H9 (cell line): ENCODE measurements around the gene VPS41. TPM values are rescaled to one million over a fixed set of nuclear protein-coding genes. Genes with fewer than 3 reads are reported as not detected.

Source experiments
- DNase-seq: peaks from one replicate; pipeline ENCODE4 v3.0.0-alpha.2; 2017
- H2AFZ ChIP-seq: one replicate; pipeline ENCODE4 v1.6.1; 2013; ENCODE audit warnings: mild to moderate bottlenecking, low read length, control low read depth, moderate library complexity
- H2AK5ac ChIP-seq: 2 replicates; pipeline ENCODE4 v1.6.1; 2013; ENCODE audit warnings: low read length, control low read depth, mixed read lengths; ENCODE audit not compliant: insufficient read length
- H2BK120ac ChIP-seq: one replicate; pipeline ENCODE4 v1.6.1; 2013; ENCODE audit warnings: low read depth, mild to moderate bottlenecking, low read length, control low read depth, inconsistent platforms; ENCODE audit not compliant: poor library complexity, severe bottlenecking
- H2BK12ac ChIP-seq: 2 replicates; pipeline ENCODE4 v1.6.1; 2013; ENCODE audit warnings: low read length, control low read depth, mixed read lengths, low read depth; ENCODE audit not compliant: insufficient read length
- H2BK15ac ChIP-seq: 2 replicates; pipeline ENCODE4 v1.6.1; 2013; ENCODE audit warnings: low read depth, low read length, control low read depth
- H2BK20ac ChIP-seq: one replicate; pipeline ENCODE4 v1.6.1; 2013; ENCODE audit warnings: low read depth, mild to moderate bottlenecking, low read length, control low read depth, inconsistent platforms; ENCODE audit not compliant: poor library complexity, severe bottlenecking
- H2BK5ac ChIP-seq: 2 replicates; pipeline ENCODE4 v1.6.1; 2013; ENCODE audit warnings: low read length, control low read depth, mixed read lengths; ENCODE audit not compliant: insufficient read length
- H3K14ac ChIP-seq: 2 replicates; pipeline ENCODE4 v1.6.1; 2013; ENCODE audit warnings: low read length, control low read depth; ENCODE audit not compliant: insufficient read depth
- H3K18ac ChIP-seq: 2 replicates; pipeline ENCODE4 v1.6.1; 2013; ENCODE audit warnings: low read depth, mild to moderate bottlenecking, mixed read lengths, low read length, control low read depth; ENCODE audit not compliant: insufficient read length
- H3K23ac ChIP-seq: 2 replicates; pipeline ENCODE4 v1.6.1; 2013; ENCODE audit warnings: low read length, control low read depth, mixed read lengths, low read depth; ENCODE audit not compliant: insufficient read length
- H3K23me2 ChIP-seq: 2 replicates; pipeline ENCODE4 v1.6.1; 2013; ENCODE audit warnings: low read depth, mild to moderate bottlenecking, mixed read lengths, low read length, control low read depth; ENCODE audit not compliant: insufficient read length, poor library complexity, severe bottlenecking
- H3K27ac ChIP-seq: 2 replicates; pipeline ENCODE4 v1.5.1; 2013; ENCODE audit warnings: low read length, control low read depth, mixed read lengths, low read depth; ENCODE audit not compliant: insufficient read length
- H3K27me3 ChIP-seq: 2 replicates; pipeline ENCODE4 v1.6.1; 2013; ENCODE audit warnings: low read length, control low read depth, inconsistent platforms; ENCODE audit not compliant: insufficient read depth
- H3K4ac ChIP-seq: 2 replicates; pipeline ENCODE4 v1.6.1; 2013; ENCODE audit warnings: low read depth, mild to moderate bottlenecking, control low read depth, inconsistent platforms, low read length, moderate library complexity
- H3K4me1 ChIP-seq: 2 replicates; pipeline ENCODE4 v1.6.1; 2013; ENCODE audit warnings: low read length, control low read depth, inconsistent platforms; ENCODE audit not compliant: insufficient read depth
- H3K4me2 ChIP-seq: 2 replicates; pipeline ENCODE4 v1.6.1; 2013; ENCODE audit warnings: low read length, control low read depth, mixed read lengths; ENCODE audit not compliant: insufficient read length, insufficient read depth
- H3K56ac ChIP-seq: 2 replicates; pipeline ENCODE4 v1.6.1; 2013; ENCODE audit warnings: low read depth, mild to moderate bottlenecking, mixed read lengths, low read length, control low read depth; ENCODE audit not compliant: insufficient read length
- H3K79me1 ChIP-seq: 2 replicates; pipeline ENCODE4 v1.6.1; 2013; ENCODE audit warnings: low read depth, mild to moderate bottlenecking, moderate library complexity, low read length, control low read depth, inconsistent platforms; ENCODE audit not compliant: insufficient read depth, poor library complexity, severe bottlenecking
- H3K79me2 ChIP-seq: 2 replicates; pipeline ENCODE4 v1.6.1; 2013; ENCODE audit warnings: low read length, control low read depth, inconsistent platforms; ENCODE audit not compliant: insufficient read depth
- H3K9ac ChIP-seq: 2 replicates; pipeline ENCODE4 v1.6.1; 2013; ENCODE audit warnings: low read length, control low read depth, mixed read lengths; ENCODE audit not compliant: insufficient read length; ENCODE audit errors: extremely low read depth
- H3K9me3 ChIP-seq: one replicate; pipeline ENCODE4 v1.6.1; 2013; ENCODE audit warnings: low read depth, low read length, inconsistent platforms; ENCODE audit not compliant: control insufficient read depth
- H3T11ph ChIP-seq: one replicate; pipeline ENCODE4 v1.6.1; 2013; ENCODE audit warnings: mild to moderate bottlenecking, low read length, control low read depth, inconsistent platforms
- H4K20me1 ChIP-seq: one replicate; pipeline ENCODE4 v1.6.1; 2013; ENCODE audit not compliant: control insufficient read depth, insufficient read length, insufficient read depth
- H4K5ac ChIP-seq: 2 replicates; pipeline ENCODE4 v1.6.1; 2013; ENCODE audit warnings: low read depth, mild to moderate bottlenecking, mixed read lengths, low read length, control low read depth; ENCODE audit not compliant: insufficient read length
- H4K8ac ChIP-seq: replicated peaks from 2 replicates; pipeline ENCODE4 v1.6.1; 2013; ENCODE audit warnings: low read length, control low read depth, mixed read lengths, low read depth; ENCODE audit not compliant: insufficient read length
- H4K91ac ChIP-seq: 2 replicates; pipeline ENCODE4 v1.6.1; 2013; ENCODE audit warnings: low read depth, mild to moderate bottlenecking, moderate library complexity, mixed read lengths, low read length, control low read depth; ENCODE audit not compliant: insufficient read length
- H3K27ac Mint-ChIP-seq, 3 experiments: 2 replicates in 2 of 3; 3 replicates in 1 of 3; pipeline ENCODE4 v1.8.0; 2020 to 2021; ENCODE audit warnings: mixed read lengths in 3 of 3, mild to moderate bottlenecking in 1 of 3, moderate library complexity in 1 of 3
- H3K27me3 Mint-ChIP-seq: 2 replicates; pipeline ENCODE4 v1.8.0; 2021; ENCODE audit warnings: low read depth, mild to moderate bottlenecking, moderate library complexity, mixed read lengths
- H3K36me3 Mint-ChIP-seq, 3 experiments: 2 replicates in 2 of 3; 3 replicates in 1 of 3; pipeline ENCODE4 v1.8.0; 2020 to 2021; ENCODE audit warnings: low read depth in 3 of 3, mixed read lengths in 3 of 3; ENCODE audit not compliant: insufficient read depth in 1 of 3
- H3K4me1 Mint-ChIP-seq, 2 experiments: 2 replicates each; pipeline ENCODE4 v1.8.0; 2020; ENCODE audit warnings: mixed read lengths in 2 of 2
- H3K4me3 Mint-ChIP-seq, 2 experiments: 2 replicates in 1 of 2; 3 replicates in 1 of 2; pipeline ENCODE4 v1.8.0; 2020 to 2021; ENCODE audit warnings: mild to moderate bottlenecking in 2 of 2, mixed read lengths in 2 of 2, moderate library complexity in 1 of 2
- H3K9me3 Mint-ChIP-seq, 2 experiments: 2 replicates in 1 of 2; 3 replicates in 1 of 2; pipeline ENCODE4 v1.8.0; 2020; ENCODE audit warnings: mild to moderate bottlenecking in 2 of 2, mixed read lengths in 2 of 2, moderate library complexity in 1 of 2
- CTCF ChIP-seq: fragments of 200-600 bp; sonication (generic); conservative IDR thresholded peaks from 3 replicates; pipeline ENCODE4 v1.8.0; 2021; ENCODE audit warnings: antibody characterized with exemption, mild to moderate bottlenecking
- WGBS: extraction: QIAGEN DNeasy Blood & Tissue Kit; methylation state at CpG from one replicate; pipeline ENCODE4 v1.1.7; 2013; ENCODE audit warnings: missing lambda C conversion rate, low lambda C conversion rate, mixed read lengths; ENCODE audit not compliant: insufficient read length; ENCODE audit errors: extremely low coverage; 5-methylcytosine and 5-hydroxymethylcytosine counted together
- long read RNA-seq: library from polyadenylated mRNA; unstranded; transcript quantifications from one replicate; pipeline ENCODE4 v2.0.0, GENCODE V29; 2020
- total RNA-seq: library from RNA; stranded (reverse); gene quantifications from 2 replicates; pipeline ENCODE4 v1.2.1, GENCODE V29; 2021

VPS41 gene
- 49.3 and 50.4 TPM in 2 replicates for total RNA-seq
- long read RNA-seq, full-length matches to known transcripts = 168 of 239 reads
- long read RNA-seq, partial matches to known transcripts = 42 of 239 reads
- long read RNA-seq, other reads (novel, unspliced or antisense) = 29 of 239 reads

- Histone ChIP-seq H3K79me1 (no peaks in the 10 kb centered on the region), H2BK20ac (no peak within 1 kb of the TSS), H3K27me3 (no peaks in the 10 kb centered on the region), H3K56ac (no peak within 1 kb of the TSS), H3K27ac (no peak within 1 kb of the TSS), H3K4ac (no peak within 1 kb of the TSS), H3K14ac (no peak within 1 kb of the TSS; the same call in 1 of the 2 replicates), H4K20me1 (no peaks in the 10 kb centered on the region), H2BK15ac (no peak within 1 kb of the TSS), H3K23me2 (peaks cover 6% of the 10 kb centered on the region), H3K4me1 (no peaks in the 10 kb centered on the region), H3K4me2 (peak within 1 kb of the TSS; percentile 89), H3K79me2 (no peaks in the 10 kb centered on the region), H4K8ac (no peak within 1 kb of the TSS), H3K9me3 (no peaks in the 10 kb centered on the region), H3K18ac (peak within 1 kb of the TSS; percentile 72), H2BK120ac (no peak within 1 kb of the TSS), H3K9ac (peak within 1 kb of the TSS; percentile 78), H3K23ac (no peak within 1 kb of the TSS), H2AFZ (no peak within 1 kb of the TSS), H2AK5ac (no peak within 1 kb of the TSS), H4K91ac (no peak within 1 kb of the TSS), H3T11ph (no peak within 1 kb of the TSS), H2BK5ac (no peak within 1 kb of the TSS), H2BK12ac (no peak within 1 kb of the TSS), H4K5ac (no peak within 1 kb of the TSS)
- no peak for TF ChIP-seq CTCF
- Mint-ChIP-seq H3K27ac (peak within 1 kb of the TSS in 2 of 3 experiments; percentile 96 to 97; a peak in 4 of 7 replicates), H3K4me3 (peak within 1 kb of the TSS; percentile 95 to 99), H3K4me1 (peaks cover 12 to 15% of the 10 kb centered on the region in 2 experiments), H3K27me3 (0 out of 2 replicates have a peak, but pooled peaks cover 2% of the 10 kb centered on the region), H3K36me3 (no peaks in the 10 kb centered on the region; a peak in 1 of 7 replicates), H3K9me3 (no peaks in the 10 kb centered on the region)
- no CpG with 5 or more reads among the region's 20 CpGs for WGBS
- DNase-seq = peak; percentile 83
These were observed at the start of gene VPS41 for GRCh38 chr7:38908759-38909335. VPS41 (minus strand) TSS chr7:38909191; CDS start chr7:38909174, 17 bp downstream.
